Measurements from ENCODE around the gene SLIT1. TPM values are rescaled to one million over a fixed set of nuclear protein-coding genes. Genes with fewer than 3 reads are reported as not detected.

Gene SLIT1
- total RNA-seq, 1 experiment from 2014 or later: not detected

- DNase-seq (ENCODE audit: low read depth): peak; percentile 84
These were observed 161.3 kb downstream of the SLIT1 start for GRCh38 chr10:97024168-97025073.

- no peak for DNase-seq (ENCODE audit: low read depth)
These were observed 162.2 kb downstream of the SLIT1 start for GRCh38 chr10:97023401-97024167.

DNA sequence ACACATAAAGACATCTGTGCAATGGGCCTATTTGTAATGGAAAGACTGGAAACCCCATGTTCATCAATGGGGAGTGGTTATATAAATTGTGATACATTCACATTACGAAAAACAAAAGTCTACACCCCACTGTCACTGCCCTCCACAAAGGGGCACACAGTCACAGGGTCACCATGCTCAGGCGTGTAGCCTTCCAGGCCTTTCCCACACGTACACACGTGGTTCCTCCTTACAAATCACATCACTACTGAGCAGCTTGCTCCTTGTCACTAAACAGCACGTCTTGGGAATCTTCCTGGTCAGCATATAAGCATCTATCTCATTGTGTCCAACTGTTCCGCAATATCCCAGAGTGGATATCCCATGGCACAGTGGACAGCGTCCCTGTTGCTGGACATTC is 163.1 kb downstream of the SLIT1 start:
- no peak for DNase-seq (ENCODE audit: low read depth)

GRCh38 chr10:97020452-97021400 is 165.0 kb downstream of the SLIT1 start:
- no peak for DNase-seq (ENCODE audit: low read depth)

GRCh38 chr10:97019213-97019844 is 166.4 kb downstream of the SLIT1 start:
- no peak for DNase-seq (ENCODE audit: low read depth)

GRCh38 chr10:97018251-97019212 is 167.2 kb downstream of the SLIT1 start:
- no peak for DNase-seq (ENCODE audit: low read depth)

DNA sequence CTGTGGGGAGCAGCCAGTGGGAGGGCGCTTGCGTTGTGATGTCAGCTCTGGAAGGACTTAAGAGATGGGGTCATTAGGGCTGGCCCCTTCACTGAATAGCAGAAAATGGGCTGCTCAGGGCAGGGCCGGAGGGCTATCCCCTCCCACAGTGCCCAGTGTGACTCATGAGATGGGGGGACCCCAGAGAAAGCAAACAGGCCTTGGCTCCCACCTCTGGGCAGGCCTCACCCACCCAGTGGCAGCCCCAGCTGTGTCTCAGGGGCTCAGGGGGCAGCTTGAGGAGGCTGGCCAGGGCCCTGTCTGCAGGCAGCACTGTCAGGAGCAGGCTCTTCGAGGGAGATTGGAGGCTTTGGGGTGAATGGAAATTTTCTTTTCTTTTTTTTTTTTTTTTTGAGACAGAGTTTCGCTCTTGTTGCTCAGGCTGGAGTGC is 168.3 kb downstream of the SLIT1 start:
- DNase-seq (ENCODE audit: low read depth): no peak

DNA sequence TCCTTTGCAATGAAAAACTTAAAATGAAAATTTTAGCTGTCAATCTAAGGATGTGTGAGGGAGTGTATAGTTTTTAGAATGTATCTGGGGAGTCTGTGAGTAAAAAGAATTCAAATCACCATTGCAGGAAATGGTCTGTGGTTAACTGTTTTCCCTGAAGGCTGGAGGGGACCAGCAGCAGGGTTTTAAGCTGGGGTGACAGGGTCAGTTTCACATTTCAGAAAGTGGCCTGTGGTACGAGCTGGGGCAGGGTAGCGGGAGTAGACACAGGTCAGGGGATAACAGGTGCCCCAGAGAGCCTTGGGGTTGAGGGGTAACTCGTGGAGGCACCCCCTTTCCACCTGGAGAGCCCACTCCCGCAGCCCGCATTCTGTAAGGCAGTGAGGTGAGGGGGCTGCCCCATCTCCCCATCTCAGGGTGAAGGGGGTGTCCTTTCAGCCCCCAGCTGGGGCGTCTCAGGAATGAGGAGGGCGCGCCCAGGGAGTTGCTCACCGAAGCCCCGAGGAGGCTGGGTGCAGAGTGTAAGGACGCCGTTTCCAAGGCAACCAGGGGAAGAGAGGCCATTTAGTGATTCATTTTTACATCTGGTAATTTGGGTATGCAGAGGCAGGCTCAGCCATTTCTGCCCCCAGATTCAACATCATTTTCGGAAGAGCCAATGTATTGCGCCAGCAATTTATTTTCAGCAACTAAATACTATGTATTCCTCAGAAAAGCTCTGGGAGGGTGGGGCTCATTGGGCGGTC is 168.9 kb downstream of the SLIT1 start:
- DNase-seq (ENCODE audit: low read depth): peak; percentile 55

DNA sequence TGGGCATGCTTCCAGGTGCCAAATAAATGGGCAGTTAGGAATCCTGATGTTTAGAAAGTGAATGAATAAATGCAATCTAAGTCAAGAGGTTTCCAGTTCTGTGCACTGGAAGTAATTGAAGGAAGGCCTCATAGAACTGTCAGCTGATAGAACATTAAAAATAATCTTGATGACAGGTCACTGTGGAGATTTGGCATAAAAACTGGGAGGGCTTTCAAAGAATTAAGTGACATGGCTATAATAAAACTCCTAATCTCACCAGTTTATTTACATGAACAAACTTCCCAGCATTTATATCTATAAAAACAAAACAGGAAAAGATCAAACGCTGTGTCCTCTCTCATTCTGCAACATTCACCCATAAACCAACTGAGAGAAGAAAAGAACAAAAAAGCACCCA is 170.5 kb downstream of the SLIT1 start:
- DNase-seq (ENCODE audit: low read depth): no peak

GRCh38 chr10:97013983-97014382 is 171.8 kb downstream of the SLIT1 start:
- no peak for DNase-seq (ENCODE audit: low read depth)

DNA sequence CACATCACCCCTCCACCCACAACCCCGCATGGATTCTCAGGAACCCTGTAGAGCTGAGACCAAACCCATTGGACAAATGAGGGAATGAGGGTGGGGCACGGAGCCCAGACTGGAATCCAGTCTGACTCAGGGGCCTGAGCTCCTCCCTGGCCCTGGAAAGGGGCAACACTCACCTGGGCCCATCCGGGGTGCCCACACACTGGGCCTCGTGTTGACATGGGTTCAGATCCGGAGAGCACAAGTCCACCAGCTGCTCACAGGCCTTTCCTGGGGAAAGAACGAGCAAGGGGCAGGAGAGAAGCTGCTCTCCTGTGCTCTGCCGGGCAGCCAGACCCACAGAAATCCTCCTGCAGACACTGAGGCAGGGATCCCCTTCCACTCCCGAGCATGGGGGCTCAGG is 172.2 kb downstream of the SLIT1 start:
- no peak for DNase-seq (ENCODE audit: low read depth)

GRCh38 chr10:97012470-97012869 is 173.3 kb downstream of the SLIT1 start:
- no peak for DNase-seq (ENCODE audit: low read depth)

DNA sequence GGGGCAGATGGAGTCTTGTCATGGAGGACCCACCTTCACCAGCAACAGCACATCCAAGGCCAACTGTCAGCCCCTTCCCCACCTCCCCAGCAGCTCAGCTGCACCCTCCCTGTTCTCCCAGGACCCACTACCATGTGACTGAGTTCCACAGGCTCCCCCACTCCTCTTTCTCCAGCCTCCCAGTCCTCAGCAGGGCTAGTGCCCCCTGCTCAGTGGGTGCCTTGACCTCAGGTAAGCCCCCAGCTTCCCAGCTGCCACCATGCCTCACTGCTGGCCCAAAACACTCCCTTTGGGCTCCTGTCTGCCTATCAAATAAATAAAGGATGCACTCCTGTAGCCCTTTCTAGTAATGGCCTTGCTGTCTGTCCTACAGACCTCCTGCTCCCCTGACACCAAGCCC is 174.4 kb downstream of the SLIT1 start:
- DNase-seq (ENCODE audit: low read depth): no peak

- no peak for DNase-seq (ENCODE audit: low read depth)
These were observed 175.0 kb downstream of the SLIT1 start for GRCh38 chr10:97010695-97011206.

GRCh38 chr10:97007417-97007816 is 178.3 kb downstream of the SLIT1 start:
- no peak for DNase-seq (ENCODE audit: low read depth)

DNA sequence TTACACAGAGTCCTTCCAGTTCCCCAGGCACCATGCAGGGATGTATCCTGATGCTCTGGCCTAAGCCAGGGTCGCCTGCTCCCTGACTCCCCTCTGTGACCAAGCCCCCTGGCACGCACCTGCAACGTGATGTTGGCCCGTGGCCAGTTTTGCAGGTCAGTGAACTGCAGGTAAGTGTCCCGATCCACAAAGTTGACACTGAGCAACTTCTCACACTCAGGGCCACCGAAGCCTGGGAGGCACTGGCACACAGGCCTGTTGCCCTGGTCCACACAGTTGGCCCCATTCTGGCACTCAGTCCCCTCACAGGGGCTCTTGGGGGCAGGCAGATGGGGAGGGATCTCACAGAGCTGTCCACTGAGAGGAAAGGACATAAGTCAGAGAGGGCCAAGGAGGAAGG is 179.4 kb downstream of the SLIT1 start:
- DNase-seq (ENCODE audit: low read depth): no peak

- no peak for DNase-seq (ENCODE audit: low read depth)
These were observed 180.4 kb downstream of the SLIT1 start for GRCh38 chr10:97005349-97005748.

- DNase-seq (ENCODE audit: low read depth): no peak
These were observed 181.2 kb downstream of the SLIT1 start for GRCh38 chr10:97004591-97004990.

DNA sequence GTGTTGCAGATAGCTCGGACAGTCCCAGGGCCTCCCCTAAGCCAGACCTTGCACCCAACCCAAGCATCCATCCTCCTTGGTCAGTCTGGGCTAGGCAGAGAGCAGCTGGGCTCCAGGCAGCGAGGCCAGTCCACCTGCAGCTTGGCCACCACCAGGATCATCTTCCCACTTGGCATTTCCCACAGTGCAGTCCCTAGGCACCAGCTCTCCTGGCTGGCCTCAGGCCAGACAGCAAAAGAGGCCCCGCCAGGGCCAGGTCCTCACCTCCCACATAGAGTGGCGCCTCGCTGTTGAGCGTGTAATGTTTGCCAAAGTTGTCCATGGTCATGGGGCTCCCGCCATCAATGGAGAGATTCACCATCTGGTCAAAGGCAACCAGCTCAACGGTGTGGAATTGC is 182.0 kb downstream of the SLIT1 start:
- DNase-seq (ENCODE audit: low read depth): no peak
